Esophagus squamous epithelium (tissue), 5 donors: Measurements from ENCODE around the gene CCDC186. TPM values are rescaled to one million over a fixed set of nuclear protein-coding genes. Genes with fewer than 3 reads are reported as not detected.
A peak's percentile ranks its signal among the peaks of the same experiment; 100 is the strongest.

Experiments used
- DNase-seq: peaks from one replicate; lab custom pipeline; 2025; lab: John Stamatoyannopoulos, UW
- H3K27ac ChIP-seq, 4 donors: fragments of 200-600 bp; sonication (generic); one replicate each; pipeline ENCODE4 v1.5.1; 2016 to 2019; ENCODE audit warnings: mild to moderate bottlenecking in 1 of 4
- H3K27me3 ChIP-seq, 4 donors: fragments of 200-600 bp; sonication (generic); 1 replicate in 3 of 4; 2 replicates in 1 of 4; pipeline versions ENCODE4 v1.5.1 to v1.6.0; 2017 to 2021; ENCODE audit warnings: antibody characterized with exemption in 1 of 4
- H3K36me3 ChIP-seq, 3 donors: fragments of 200-600 bp; sonication (generic); one replicate each; pipeline ENCODE4 v1.5.1; 2016 to 2019
- H3K4me1 ChIP-seq, 3 donors: fragments of 200-600 bp; sonication (generic); one replicate each; pipeline ENCODE4 v1.5.1; 2017 to 2019
- H3K4me3 ChIP-seq, 4 donors: fragments of 200-600 bp; sonication (generic); 1 replicate in 3 of 4; 2 replicates in 1 of 4; pipeline ENCODE4 v1.5.1; 2016 to 2019; ENCODE audit warnings: mild to moderate bottlenecking in 2 of 4, moderate library complexity in 1 of 4
- H3K9me3 ChIP-seq, 3 donors: fragments of 200-600 bp; sonication (generic); one replicate each; pipeline ENCODE4 v1.5.1; 2016 to 2019
- CTCF ChIP-seq, 6 experiments: fragments of 450-650 bp in 4 of 6; fragments of 200-600 bp in 2 of 6; sonication (generic) in 2 of 6; IDR thresholded peaks; one replicate each; pipeline ENCODE4 v1.5.1; 2016 to 2019; ENCODE audit warnings: antibody characterized with exemption in 6 of 6, mild to moderate bottlenecking in 4 of 6, moderate library complexity in 4 of 6
- POLR2A ChIP-seq, 4 donors: fragments of 450-650 bp; IDR thresholded peaks; one replicate each; pipeline ENCODE4 v1.6.1; 2017; ENCODE audit warnings: antibody characterized with exemption in 4 of 4, mild to moderate bottlenecking in 4 of 4, moderate library complexity in 3 of 4
- WGBS, 2 donors: methylation state at CpG; one replicate each; pipeline ENCODE4 v1.1.5; 2018; 5-methylcytosine and 5-hydroxymethylcytosine counted together
- intact Hi-C: fragments of 100-400 bp; cut with DNase I; formaldehyde crosslinking; loops from one replicate; pipeline ENCODE4 v1.15.0; 2022
- total RNA-seq, 4 donors: library from RNA; depleted of rRNA; stranded (reverse); fragments of >200 nt; gene quantifications; one replicate each; pipeline ENCODE4 v1.1.0, GENCODE V29; 2016
- donor health status: DM: yes; HTN: yes; CAD: no.

Gene CCDC186
- total RNA-seq = 10 to 100 TPM; 15.5 to 28.4 (median 23.5) TPM

- DNase-seq = peak; percentile 75
- H3K36me3 ChIP-seq = peaks cover 0 to 12% (median 0%) of the 10 kb centered on the region in 3 donors
- intact Hi-C loops = no loop called here
- peak within 1 kb of the TSS; percentile 94 to 99 (median 96) for H3K27ac ChIP-seq
- no peaks in the 10 kb centered on the region for H3K27me3 ChIP-seq
- 0% methylated on average over 3 to 10 of the region's 49 CpGs for WGBS, 2 donors
- H3K4me1 ChIP-seq = peaks cover 8 to 30% (median 16%) of the 10 kb centered on the region in 3 donors
- peaks cover 0 to 6% (median under 1%) of the 10 kb centered on the region in 3 donors for H3K9me3 ChIP-seq
- TF ChIP-seq POLR2A (IDR thresholded peaks at IDR 0.05) (peak in 3 of 4 donors; percentile 7 to 83 (median 74)), CTCF (IDR thresholded peaks at IDR 0.05) (no peak)
- peak within 1 kb of the TSS; percentile 63 to 95 (median 86) for H3K4me3 ChIP-seq
Observed at GRCh38 chr10:114173921-114174694, at the start of gene CCDC186. TSS of gene CCDC186 (minus strand) at chr10:114174203. CDS start at chr10:114163268, 10,935 bp downstream.

DNA sequence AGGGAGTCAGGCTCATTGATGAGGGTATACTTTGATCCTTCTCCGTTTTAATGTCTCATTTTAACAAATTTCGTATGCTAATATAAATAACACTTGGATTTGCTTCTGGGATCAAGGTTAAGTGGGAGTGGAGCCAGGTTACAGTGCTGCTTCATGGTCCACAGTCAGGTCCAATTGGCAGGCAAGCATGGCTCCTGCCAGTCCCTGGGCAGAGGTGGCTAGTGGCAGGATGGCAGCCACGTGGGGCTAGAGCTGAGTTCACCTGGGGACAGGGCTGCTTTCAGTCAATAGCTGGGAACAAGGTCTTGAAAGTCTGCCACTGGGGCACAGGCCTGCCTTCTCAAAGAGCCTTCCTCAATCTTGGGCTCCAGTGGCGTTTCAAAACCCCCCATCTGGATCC lies 49.1 kb upstream of the CCDC186 start:
- peaks cover 0 to 14% (median 0%) of the 10 kb centered on the region in 4 donors for H3K27me3 ChIP-seq
- no peak for TF ChIP-seq POLR2A (IDR thresholded peaks at IDR 0.05)
- no peak for TF ChIP-seq CTCF (IDR thresholded peaks at IDR 0.05)
- no peaks in the 10 kb centered on the region for H3K36me3 ChIP-seq
- no peak overlapping the region for H3K27ac ChIP-seq
- no peak for DNase-seq
- WGBS, 2 donors = 75 to 79% methylated on average over 3 to 4 of the region's 4 CpGs
- H3K4me1 ChIP-seq = no peaks in the 10 kb centered on the region
- intact Hi-C loops = no loop called here
- H3K9me3 ChIP-seq = no peaks in the 10 kb centered on the region
- no peak overlapping the region for H3K4me3 ChIP-seq

DNA sequence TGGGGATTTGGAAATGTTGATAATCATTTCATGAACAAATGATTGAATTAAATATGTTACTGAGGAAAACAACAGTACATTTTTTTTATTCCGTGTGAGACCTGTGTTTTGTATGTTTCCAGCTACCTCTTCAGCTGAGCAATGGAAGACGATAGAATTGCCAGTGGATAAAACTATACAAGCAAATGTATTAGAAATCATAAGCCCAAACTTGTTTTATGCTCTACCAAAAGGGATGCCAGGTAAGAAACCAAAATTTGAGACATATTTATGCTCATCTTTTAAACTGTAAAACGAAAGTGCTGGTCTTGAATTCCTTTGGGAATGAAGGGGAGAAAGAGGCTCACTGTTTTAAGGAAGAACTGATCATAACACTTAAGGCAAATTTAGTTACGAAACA lies 47.2 kb upstream of the CCDC186 start:
- Histone ChIP-seq H3K4me1 (no peaks in the 10 kb centered on the region), H3K36me3 (no peaks in the 10 kb centered on the region), H3K27ac (no peak overlapping the region), H3K27me3 (peaks cover 0 to 13% (median 0%) of the 10 kb centered on the region in 4 donors), H3K4me3 (no peak overlapping the region), H3K9me3 (no peaks in the 10 kb centered on the region)
- 75 to 80% methylated on average over 4 of the region's 4 CpGs for WGBS, 2 donors
- no peak for DNase-seq
- intact Hi-C loops = no loop called here
- no peak for TF ChIP-seq POLR2A (IDR thresholded peaks at IDR 0.05)
- no peak for TF ChIP-seq CTCF (IDR thresholded peaks at IDR 0.05)

DNA sequence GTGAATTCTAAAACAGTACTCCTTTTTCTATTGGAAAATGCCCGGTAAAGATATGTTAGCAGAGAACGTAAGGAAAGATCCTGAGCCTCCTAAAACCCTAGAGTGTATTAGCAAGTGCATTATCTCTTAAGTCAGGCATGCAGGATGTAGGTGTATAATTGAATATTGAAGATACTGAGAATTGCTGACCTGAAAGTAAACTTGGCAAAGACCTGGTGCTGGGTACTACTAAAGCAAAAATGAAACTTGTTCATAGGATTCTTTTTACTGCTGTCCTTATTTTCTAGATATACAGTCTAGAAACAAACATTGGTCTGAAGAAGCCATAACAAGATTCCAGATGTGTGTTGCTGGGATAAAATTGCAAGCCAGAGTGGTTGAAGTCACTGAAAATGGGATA lies 46.3 kb upstream of the CCDC186 start:
- peaks cover 0 to 13% (median 0%) of the 10 kb centered on the region in 4 donors for H3K27me3 ChIP-seq
- DNase-seq = no peak
- H3K36me3 ChIP-seq = no peaks in the 10 kb centered on the region
- TF ChIP-seq CTCF (IDR thresholded peaks at IDR 0.05) (no peak), POLR2A (IDR thresholded peaks at IDR 0.05) (no peak)
- H3K4me1 ChIP-seq = no peaks in the 10 kb centered on the region
- no peak overlapping the region for H3K4me3 ChIP-seq
- WGBS, 2 donors = 75 to 85% methylated on average over 2 of the region's 2 CpGs
- H3K27ac ChIP-seq = no peak overlapping the region
- intact Hi-C loops = no loop called here
- H3K9me3 ChIP-seq = no peaks in the 10 kb centered on the region

DNA sequence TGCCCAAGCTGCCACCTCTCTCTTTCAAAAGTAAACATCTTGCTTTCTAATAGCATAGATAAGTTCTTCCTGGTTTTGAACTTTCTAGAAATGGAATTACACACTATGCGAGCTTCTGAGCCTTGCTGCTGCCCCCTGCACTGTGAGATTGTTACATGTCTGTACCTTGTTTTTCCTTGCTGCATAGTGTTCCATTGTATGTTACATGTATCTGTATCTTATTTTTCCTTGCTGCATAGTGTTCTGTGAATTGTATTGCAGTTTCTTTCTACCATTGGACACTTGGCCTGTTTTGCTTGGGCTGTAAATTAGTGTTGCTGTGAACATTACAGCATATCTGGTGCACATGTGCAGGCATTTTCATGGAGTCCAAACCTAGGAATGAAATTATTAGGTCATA lies 41.0 kb upstream of the CCDC186 start:
- TF ChIP-seq POLR2A (IDR thresholded peaks at IDR 0.05) (no peak), CTCF (IDR thresholded peaks at IDR 0.05) (no peak)
- Histone ChIP-seq H3K27ac (no peak overlapping the region), H3K9me3 (no peaks in the 10 kb centered on the region), H3K36me3 (no peaks in the 10 kb centered on the region), H3K27me3 (no peaks in the 10 kb centered on the region), H3K4me1 (no peaks in the 10 kb centered on the region), H3K4me3 (no peak overlapping the region)
- 83 to 91% methylated on average over 1 of the region's 1 CpG for WGBS, 2 donors
- DNase-seq = no peak
- intact Hi-C loops = no loop called here
